Right lobe of liver (tissue), 6 donors: Measurements from ENCODE around the gene FAM13B. TPM values are rescaled to one million over a fixed set of nuclear protein-coding genes. Genes with fewer than 3 reads are reported as not detected.
"Not testable (repeated sequence)": the region's sequence is repeated elsewhere in the genome, so short reads cannot be mapped to it uniquely, and the experiment has no call there.

Experiments used
- ATAC-seq, 4 donors: fragments of 200-7000 bp; cut with Tn5 transposase; one replicate each; pipeline ENCODE4 v1.9.1; 2020; ENCODE audit warnings: mild to moderate bottlenecking in 4 of 4, moderate library complexity in 4 of 4
- DNase-seq, 3 donors: peaks; one replicate each; pipeline ENCODE4 v3.0.0-alpha.2; 2020
- H3K27ac ChIP-seq, 3 donors: fragments of 200-600 bp; one replicate each; pipeline ENCODE4 v1.8.0; 2022
- H3K27me3 ChIP-seq, 2 donors: fragments of 200-600 bp; one replicate each; pipeline ENCODE4 v1.8.0; 2022
- H3K36me3 ChIP-seq, 4 donors: fragments of 200-600 bp; sonication (generic) in 1 of 4; one replicate each; pipeline versions ENCODE4 v1.5.1 to v1.8.0; 2017 to 2022; ENCODE audit warnings: control low read depth in 1 of 4
- H3K4me1 ChIP-seq, 4 donors: fragments of 200-600 bp; sonication (generic) in 1 of 4; one replicate each; pipeline versions ENCODE4 v1.5.1 to v1.8.0; 2017 to 2022; ENCODE audit warnings: control low read depth in 1 of 4
- H3K4me3 ChIP-seq, 3 donors: fragments of 200-600 bp; one replicate each; pipeline ENCODE4 v1.8.0; 2022
- H3K9me3 ChIP-seq, 4 donors: fragments of 200-600 bp; sonication (generic) in 1 of 4; one replicate each; pipeline versions ENCODE4 v1.5.1 to v1.8.0; 2017 to 2022; ENCODE audit warnings: control low read depth in 1 of 4
- CTCF ChIP-seq, 4 donors: fragments of 200-600 bp in 3 of 4; fragments of 450-650 bp in 1 of 4; IDR thresholded peaks; one replicate each; pipeline versions ENCODE4 v1.5.1 to v1.8.0; 2016 to 2022; ENCODE audit warnings: antibody characterized with exemption in 4 of 4, mild to moderate bottlenecking in 2 of 4
- POLR2A ChIP-seq: fragments of 450-650 bp; IDR thresholded peaks from one replicate; pipeline ENCODE4 v1.6.1; 2017; ENCODE audit warnings: antibody characterized with exemption, mild to moderate bottlenecking
- WGBS: methylation state at CpG from one replicate; pipeline ENCODE4 v1.1.6; 2018; ENCODE audit warnings: low coverage, low lambda C conversion rate; ENCODE audit not compliant: insufficient coverage; ENCODE audit errors: missing lambda C conversion rate; 5-methylcytosine and 5-hydroxymethylcytosine counted together
- intact Hi-C, 2 donors: fragments of 100-400 bp; cut with DNase I; formaldehyde crosslinking; loops; one replicate each; pipeline versions ENCODE4 v1.11.2 to v1.14.1; 2022
- total RNA-seq, 6 experiments: library from RNA; depleted of rRNA in 2 of 6; stranded (reverse); fragments of >200 nt in 2 of 6; fragmentation: NEBNext Ultra II Directional in 3 of 6; extraction: Animal tissue kit (Norgen Biotek cat#: 25700) in 3 of 6; gene quantifications; one replicate each; pipeline versions ENCODE4 v1.1.0 to v1.2.4, GENCODE V29; 2016 to 2023
- donor health status: DM: no; HTN: yes; CAD: no.
- donor health status: DM: no; HTN: no; CAD: no.
- donor health status: DM: no; HTN: no; CAD: no.
- donor health status: DM: no; HTN: yes; CAD: no.
- donor health status: DM: no; HTN: yes; CAD: no.

Gene FAM13B
- total RNA-seq, 6 experiments from 2014 or later = 6.0 to 12.4 (median 6.5) TPM

GRCh38 chr5:138054847-138055558 lies 22.1 kb upstream of the FAM13B start:
- ATAC-seq (no peak), DNase-seq (no peak)
- Histone ChIP-seq H3K27ac (no peak overlapping the region), H3K36me3 (no peaks in the 10 kb centered on the region), H3K4me1 (no peaks in the 10 kb centered on the region), H3K9me3 (no peaks in the 10 kb centered on the region), H3K27me3 (no peaks in the 10 kb centered on the region), H3K4me3 (no peak overlapping the region)
- intact Hi-C loops = no loop called here
- 25% methylated on average over 7 of the region's 13 CpGs for WGBS
- TF ChIP-seq POLR2A (no peak), CTCF (IDR thresholded peaks at IDR 0.05) (no peak)

- Histone ChIP-seq H3K36me3 (no peaks in the 10 kb centered on the region), H3K27me3 (no peaks in the 10 kb centered on the region), H3K27ac (no peak overlapping the region), H3K9me3 (no peaks in the 10 kb centered on the region), H3K4me3 (no peak overlapping the region), H3K4me1 (no peaks in the 10 kb centered on the region)
- DNase-seq (no peak), ATAC-seq (no peak)
- WGBS = 30% methylated on average over 3 of the region's 3 CpGs
- intact Hi-C loops = no loop called here
- TF ChIP-seq CTCF (IDR thresholded peaks at IDR 0.05) (no peak), POLR2A (no peak)
Measured at GRCh38 chr5:138054206-138054605, 21.3 kb upstream of the FAM13B start.

GRCh38 chr5:138053554-138053953 lies 20.7 kb upstream of the FAM13B start:
- TF ChIP-seq POLR2A (no peak), CTCF (IDR thresholded peaks at IDR 0.05) (no peak)
- Histone ChIP-seq H3K27me3 (no peaks in the 10 kb centered on the region), H3K4me1 (no peaks in the 10 kb centered on the region), H3K36me3 (no peaks in the 10 kb centered on the region), H3K27ac (no peak overlapping the region), H3K4me3 (no peak overlapping the region), H3K9me3 (no peaks in the 10 kb centered on the region)
- 42% methylated on average over 3 of the region's 3 CpGs for WGBS
- intact Hi-C loops = no loop called here
- no peak for DNase-seq
- ATAC-seq = no peak

GRCh38 chr5:138052718-138053117 lies 19.8 kb upstream of the FAM13B start:
- 83% methylated on average over 1 of the region's 1 CpG for WGBS
- H3K27ac ChIP-seq, H3K36me3 ChIP-seq, DNase-seq, H3K9me3 ChIP-seq, H3K27me3 ChIP-seq, H3K4me3 ChIP-seq, intact Hi-C loops, ATAC-seq, H3K4me1 ChIP-seq: not testable (repeated sequence)

GRCh38 chr5:138051441-138052296 lies 18.8 kb upstream of the FAM13B start:
- Histone ChIP-seq H3K27me3 (no peaks in the 10 kb centered on the region), H3K36me3 (no peaks in the 10 kb centered on the region), H3K4me3 (no peak overlapping the region), H3K4me1 (no peaks in the 10 kb centered on the region), H3K27ac (no peak overlapping the region), H3K9me3 (no peaks in the 10 kb centered on the region)
- no peak for ATAC-seq
- intact Hi-C loops = no loop called here
- DNase-seq = no peak
- TF ChIP-seq CTCF (IDR thresholded peaks at IDR 0.05) (no peak), POLR2A (no peak)
- WGBS = 41% methylated on average over 8 of the region's 9 CpGs

GRCh38 chr5:138045283-138045682 lies 12.4 kb upstream of the FAM13B start:
- ATAC-seq, intact Hi-C loops, DNase-seq, H3K4me1 ChIP-seq, H3K4me3 ChIP-seq, H3K36me3 ChIP-seq, H3K27me3 ChIP-seq, H3K9me3 ChIP-seq, H3K27ac ChIP-seq: not testable (repeated sequence)
- 86% methylated on average over 3 of the region's 3 CpGs for WGBS
